ENCODE data around the gene RERE.

Gene RERE

DNA sequence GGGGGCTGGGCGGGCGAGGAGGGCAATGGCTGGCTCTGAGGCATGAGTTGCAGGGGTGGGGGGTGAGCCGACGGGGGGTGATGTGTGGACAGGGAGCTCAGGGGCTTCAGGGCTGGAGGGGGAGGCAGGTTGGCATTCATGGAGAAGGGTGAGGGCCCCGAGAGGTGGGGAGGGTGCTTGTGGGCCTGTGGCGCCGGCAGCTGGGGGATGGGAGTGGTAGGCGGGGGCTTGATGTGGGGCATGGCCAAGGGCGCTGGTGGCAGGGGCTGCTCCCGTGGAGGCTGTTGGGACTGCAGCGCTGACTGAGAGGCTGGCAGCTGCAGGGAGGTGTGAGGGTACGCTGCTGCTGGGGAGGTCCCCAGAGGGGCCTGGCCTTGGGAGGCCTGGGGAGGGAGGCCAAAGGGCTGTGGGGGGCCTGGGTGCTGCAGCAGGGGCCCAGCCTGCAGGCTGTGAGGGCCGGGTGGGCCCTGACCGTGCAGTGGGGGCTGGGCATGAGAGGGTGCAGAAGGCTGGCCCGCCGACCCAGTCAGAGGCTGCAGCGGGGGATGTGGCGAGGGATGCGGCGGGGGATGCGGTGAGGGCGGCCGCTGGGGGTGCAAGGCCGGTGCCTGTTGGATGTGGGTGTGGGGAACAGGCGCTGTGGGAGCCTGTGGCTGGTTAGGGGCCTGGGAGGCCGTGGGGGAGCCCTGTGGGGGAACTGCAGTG lies 456.8 kb downstream of the RERE start:
- Histone ChIP-seq H3K27me3 (ENCODE audit: control insufficient read depth in 1 of 2, insufficient read depth in 2 of 2, low read length in 2 of 2) (no peaks in the 10 kb centered on the region), H3K27ac (ENCODE audit: low read depth, low read length) (no peak overlapping the region), H3K4me1 (ENCODE audit: insufficient read depth, low read length) (peaks cover 25% of the 10 kb centered on the region), H3K9ac (ENCODE audit: low read length) (no peak overlapping the region), H3K4me3 (ENCODE audit: low read depth in 1 of 2, low read length in 2 of 2) (no peak overlapping the region), H3K36me3 (ENCODE audit: insufficient read depth, low read length) (peaks cover 73% of the 10 kb centered on the region), H3K9me3 (ENCODE audit: low read length) (no peaks in the 10 kb centered on the region)

GRCh38 chr1:8359617-8360481 lies 457.6 kb downstream of the RERE start:
- Histone ChIP-seq H3K27ac (ENCODE audit: low read depth, low read length) (no peak overlapping the region), H3K4me3 (ENCODE audit: low read depth in 1 of 2, low read length in 2 of 2) (no peak overlapping the region), H3K27me3 (ENCODE audit: control insufficient read depth in 1 of 2, insufficient read depth in 2 of 2, low read length in 2 of 2) (no peaks in the 10 kb centered on the region), H3K9me3 (ENCODE audit: low read length) (no peaks in the 10 kb centered on the region), H3K4me1 (ENCODE audit: insufficient read depth, low read length) (peaks cover 17% of the 10 kb centered on the region), H3K36me3 (ENCODE audit: insufficient read depth, low read length) (peaks cover 73% of the 10 kb centered on the region), H3K9ac (ENCODE audit: low read length) (no peak overlapping the region)

DNA sequence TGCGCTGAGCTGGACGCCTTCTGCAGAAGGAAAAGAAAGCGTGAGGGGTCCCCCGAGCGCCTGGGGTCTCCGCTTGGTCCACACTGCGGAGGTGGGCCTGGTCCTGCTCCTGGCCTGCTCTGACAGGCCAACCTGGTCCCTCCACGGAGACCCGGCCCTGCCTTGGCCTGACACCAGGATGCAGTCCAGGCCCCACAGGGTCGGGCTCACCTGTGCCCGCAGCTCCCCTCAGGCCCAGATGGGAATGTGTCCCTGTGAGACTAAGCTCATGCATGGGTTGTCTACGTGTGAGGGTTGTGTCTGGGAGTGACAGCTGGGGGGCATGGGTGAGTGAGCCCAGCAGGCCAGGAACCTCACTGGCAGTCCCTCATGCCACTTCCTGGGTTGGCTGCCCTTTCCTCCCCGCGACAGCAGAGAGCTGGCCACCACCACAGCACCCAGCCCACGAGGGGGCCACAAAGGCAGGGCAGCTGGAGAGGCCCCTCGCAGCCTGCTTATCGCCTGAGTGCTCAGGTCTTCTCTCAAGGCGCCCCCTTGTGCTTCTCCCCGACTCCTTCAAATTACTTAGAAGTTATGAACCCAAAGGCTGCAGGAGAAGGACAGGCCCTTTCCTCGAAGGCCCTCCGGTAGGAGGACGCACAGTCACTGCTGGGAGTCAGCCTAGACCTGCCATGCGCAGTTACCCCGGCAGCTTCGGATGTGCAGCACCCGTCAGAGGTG lies 458.4 kb downstream of the RERE start:
- no peak overlapping the region for H3K27ac ChIP-seq (ENCODE audit: low read depth, low read length)
- no peaks in the 10 kb centered on the region for H3K27me3 ChIP-seq (ENCODE audit: control insufficient read depth in 1 of 2, insufficient read depth in 2 of 2, low read length in 2 of 2)
- H3K4me1 ChIP-seq (ENCODE audit: insufficient read depth, low read length) = peaks cover 10% of the 10 kb centered on the region
- no peak overlapping the region for H3K9ac ChIP-seq (ENCODE audit: low read length)
- H3K9me3 ChIP-seq (ENCODE audit: low read length) = no peaks in the 10 kb centered on the region
- H3K4me3 ChIP-seq (ENCODE audit: low read depth in 1 of 2, low read length in 2 of 2) = no peak overlapping the region
- peaks cover 78% of the 10 kb centered on the region for H3K36me3 ChIP-seq (ENCODE audit: insufficient read depth, low read length)

- Histone ChIP-seq H3K36me3 (ENCODE audit: insufficient read depth, low read length) (peaks cover 82% of the 10 kb centered on the region), H3K27ac (ENCODE audit: low read depth, low read length) (no peak overlapping the region), H3K4me3 (ENCODE audit: low read depth in 1 of 2, low read length in 2 of 2) (no peak overlapping the region), H3K4me1 (ENCODE audit: insufficient read depth, low read length) (peaks cover 9% of the 10 kb centered on the region), H3K9me3 (ENCODE audit: low read length) (no peaks in the 10 kb centered on the region), H3K9ac (ENCODE audit: low read length) (no peak overlapping the region), H3K27me3 (ENCODE audit: control insufficient read depth in 1 of 2, insufficient read depth in 2 of 2, low read length in 2 of 2) (no peaks in the 10 kb centered on the region)
Observed at GRCh38 chr1:8358241-8358896, 459.1 kb downstream of the RERE start.

DNA sequence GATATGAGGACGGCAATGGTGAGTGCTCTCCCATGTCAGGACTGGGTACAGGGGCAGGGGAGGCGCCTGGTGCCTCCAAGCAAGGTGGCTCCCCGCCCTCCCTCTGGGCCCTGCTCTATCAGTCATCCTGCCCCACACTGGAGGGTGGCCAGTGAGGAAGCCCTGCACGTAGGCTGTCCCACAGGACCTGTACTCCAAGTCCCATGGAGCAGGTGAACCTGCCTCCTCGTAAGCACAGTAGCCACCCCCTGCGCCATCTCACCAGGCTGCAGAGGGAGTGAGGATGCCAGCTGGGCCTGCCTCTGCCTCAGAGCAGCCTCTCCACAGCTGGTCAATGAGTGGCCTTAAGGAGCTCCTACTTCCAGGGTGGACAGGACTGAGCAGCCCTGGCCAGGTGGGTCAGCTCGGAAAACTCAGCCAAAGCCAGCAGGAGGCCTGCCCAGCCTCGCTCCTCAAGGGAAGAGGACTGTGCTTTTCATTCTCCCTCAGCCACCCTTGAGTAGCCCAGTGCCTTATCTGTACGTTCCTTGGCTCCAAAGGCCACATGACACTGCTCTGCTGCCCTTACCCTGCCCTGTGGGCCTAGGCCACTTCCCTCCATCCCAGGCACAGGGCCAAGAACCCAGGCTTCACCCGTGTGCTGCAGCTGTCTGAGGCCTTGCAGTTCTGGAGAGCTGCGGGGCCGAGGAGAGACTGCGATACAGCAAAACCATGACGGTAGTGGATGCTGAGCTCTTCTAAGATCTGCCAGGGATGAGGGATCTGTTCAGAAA lies 459.9 kb downstream of the RERE start:
- H3K36me3 ChIP-seq (ENCODE audit: insufficient read depth, low read length) = peaks cover 85% of the 10 kb centered on the region
- H3K4me3 ChIP-seq (ENCODE audit: low read depth in 1 of 2, low read length in 2 of 2) = no peak overlapping the region
- H3K27ac ChIP-seq (ENCODE audit: low read depth, low read length) = no peak overlapping the region
- H3K4me1 ChIP-seq (ENCODE audit: insufficient read depth, low read length) = peaks cover 10% of the 10 kb centered on the region
- H3K9ac ChIP-seq (ENCODE audit: low read length) = no peak overlapping the region
- no peaks in the 10 kb centered on the region for H3K9me3 ChIP-seq (ENCODE audit: low read length)
- H3K27me3 ChIP-seq (ENCODE audit: control insufficient read depth in 1 of 2, insufficient read depth in 2 of 2, low read length in 2 of 2) = no peaks in the 10 kb centered on the region

GRCh38 chr1:8356256-8357209 lies 460.9 kb downstream of the RERE start:
- H3K27ac ChIP-seq (ENCODE audit: low read depth, low read length) = no peak overlapping the region
- no peak overlapping the region for H3K9ac ChIP-seq (ENCODE audit: low read length)
- peaks cover 19% of the 10 kb centered on the region for H3K4me1 ChIP-seq (ENCODE audit: insufficient read depth, low read length)
- H3K4me3 ChIP-seq (ENCODE audit: low read depth in 1 of 2, low read length in 2 of 2) = no peak overlapping the region
- peaks cover 76% of the 10 kb centered on the region for H3K36me3 ChIP-seq (ENCODE audit: insufficient read depth, low read length)
- no peaks in the 10 kb centered on the region for H3K9me3 ChIP-seq (ENCODE audit: low read length)
- no peaks in the 10 kb centered on the region for H3K27me3 ChIP-seq (ENCODE audit: control insufficient read depth in 1 of 2, insufficient read depth in 2 of 2, low read length in 2 of 2)

DNA sequence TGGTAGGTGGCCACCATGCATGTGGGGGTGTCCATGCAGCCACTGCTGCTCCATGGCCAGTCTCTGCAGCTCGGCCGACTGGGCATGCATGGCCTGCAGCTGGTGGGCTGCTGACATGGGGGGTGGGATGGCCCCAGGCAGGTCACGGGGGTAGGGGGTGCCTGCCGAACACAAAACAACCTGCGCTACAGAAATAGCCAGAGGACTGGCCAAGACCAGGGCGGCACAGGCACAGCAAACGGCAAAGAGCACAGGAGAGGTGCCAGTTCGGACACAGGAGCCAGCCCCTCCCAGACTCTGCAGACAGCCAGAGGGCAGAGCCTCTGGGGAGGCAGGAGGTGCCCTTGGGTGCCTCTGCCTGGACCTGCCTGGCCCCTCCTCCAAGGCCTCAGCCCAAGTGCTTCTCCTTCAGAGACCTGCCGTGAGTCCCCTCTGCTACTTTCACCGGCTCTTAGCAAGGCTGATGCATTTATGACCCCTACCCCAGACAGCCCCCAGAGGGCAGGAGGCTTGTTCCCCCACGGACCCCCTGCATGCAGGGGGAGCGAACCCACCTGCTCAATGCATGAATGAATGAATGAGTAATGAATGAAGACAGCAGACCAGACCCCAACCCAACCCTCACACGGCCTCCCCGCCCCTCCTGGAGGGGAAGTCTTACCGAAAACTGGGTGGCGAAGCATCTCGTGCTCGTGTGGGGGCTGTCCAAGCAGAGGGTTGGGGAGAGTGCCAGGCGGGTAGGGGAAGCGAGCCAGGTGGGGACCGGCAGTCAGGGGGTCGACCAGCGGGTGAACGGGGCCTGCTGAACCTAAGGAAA lies 461.8 kb downstream of the RERE start:
- H3K4me3 ChIP-seq (ENCODE audit: low read depth in 1 of 2, low read length in 2 of 2) = no peak overlapping the region
- H3K27ac ChIP-seq (ENCODE audit: low read depth, low read length) = peak overlapping the region; percentile 8
- H3K9me3 ChIP-seq (ENCODE audit: low read length) = no peaks in the 10 kb centered on the region
- peaks cover 21% of the 10 kb centered on the region for H3K4me1 ChIP-seq (ENCODE audit: insufficient read depth, low read length)
- H3K27me3 ChIP-seq (ENCODE audit: control insufficient read depth in 1 of 2, insufficient read depth in 2 of 2, low read length in 2 of 2) = no peaks in the 10 kb centered on the region
- H3K36me3 ChIP-seq (ENCODE audit: insufficient read depth, low read length) = peaks cover 69% of the 10 kb centered on the region
- H3K9ac ChIP-seq (ENCODE audit: low read length) = no peak overlapping the region

GRCh38 chr1:8354038-8354437 lies 463.4 kb downstream of the RERE start:
- Histone ChIP-seq H3K9ac (ENCODE audit: low read length) (no peak overlapping the region), H3K4me3 (ENCODE audit: low read depth in 1 of 2, low read length in 2 of 2) (no peak overlapping the region), H3K36me3 (ENCODE audit: insufficient read depth, low read length) (peaks cover 62% of the 10 kb centered on the region), H3K27ac (ENCODE audit: low read depth, low read length) (no peak overlapping the region), H3K4me1 (ENCODE audit: insufficient read depth, low read length) (peaks cover 32% of the 10 kb centered on the region), H3K27me3 (ENCODE audit: control insufficient read depth in 1 of 2, insufficient read depth in 2 of 2, low read length in 2 of 2) (no peaks in the 10 kb centered on the region), H3K9me3 (ENCODE audit: low read length) (no peaks in the 10 kb centered on the region)

- Histone ChIP-seq H3K4me3 (ENCODE audit: low read depth in 1 of 2, low read length in 2 of 2) (no peak overlapping the region), H3K4me1 (ENCODE audit: insufficient read depth, low read length) (peaks cover 38% of the 10 kb centered on the region), H3K27ac (ENCODE audit: low read depth, low read length) (peak overlapping the region; percentile 57), H3K9ac (ENCODE audit: low read length) (no peak overlapping the region), H3K27me3 (ENCODE audit: control insufficient read depth in 1 of 2, insufficient read depth in 2 of 2, low read length in 2 of 2) (no peaks in the 10 kb centered on the region), H3K9me3 (ENCODE audit: low read length) (no peaks in the 10 kb centered on the region), H3K36me3 (ENCODE audit: insufficient read depth, low read length) (peaks cover 53% of the 10 kb centered on the region)
Observed at GRCh38 chr1:8352886-8353785, 464.3 kb downstream of the RERE start.

Data from muscle layer of colon (tissue), 2 donors.